ENCODE measurements around the gene CFAP92. TPM values are rescaled to one million over a fixed set of nuclear protein-coding genes. Genes with fewer than 3 reads are reported as not detected.

The CFAP92 gene
- total and polyA plus RNA-seq, 10 donors, result 0.29 to 3.1 (median 1.3) TPM

- H3K27ac ChIP-seq, result no peak overlapping the region
- DNase-seq, result no peak
- intact Hi-C loops (cut with DNase I; ENCODE audit: low total_unique reads), result no loop called here
- no peaks in the 10 kb centered on the region for H3K4me1 ChIP-seq
- no peak overlapping the region for H3K4me3 ChIP-seq
- H3K36me3 ChIP-seq, result peaks cover 0 to 100% (median 90%) of the 10 kb centered on the region in 6 donors
- 89 to 98% (median 94%) methylated on average over 5 to 7 of the region's 7 CpGs for WGBS, 5 donors
- H3K27me3 ChIP-seq (replicated peaks in 1 of 7), result no peaks in the 10 kb centered on the region
- TF ChIP-seq CTCF (IDR thresholded peaks at IDR 0.05 in 8 of 11, conservative IDR thresholded peaks at IDR 0.05 in 3 of 11) (no peak), POLR2A (IDR thresholded peaks at IDR 0.05) (no peak)
- H3K9me3 ChIP-seq, result no peaks in the 10 kb centered on the region
Observed at GRCh38 chr3:128911911-128912310, 82.0 kb downstream of the CFAP92 start.

- 92 to 97% (median 95%) methylated on average over 8 to 13 of the region's 13 CpGs for WGBS, 5 donors
- no peak for DNase-seq
Observed at GRCh38 chr3:128910006-128910405, 83.9 kb downstream of the CFAP92 start.

GRCh38 chr3:128908951-128909350 is 84.9 kb downstream of the CFAP92 start:
- TF ChIP-seq CTCF (IDR thresholded peaks at IDR 0.05 in 8 of 11, conservative IDR thresholded peaks at IDR 0.05 in 3 of 11), result no peak
- H3K4me3 ChIP-seq, result no peak overlapping the region
- H3K9me3 ChIP-seq, result no peaks in the 10 kb centered on the region
- H3K4me1 ChIP-seq, result no peaks in the 10 kb centered on the region
- no peak for DNase-seq
- H3K36me3 ChIP-seq, result peaks cover 0 to 100% (median 98%) of the 10 kb centered on the region in 6 donors
- no peak overlapping the region for H3K27ac ChIP-seq
- H3K27me3 ChIP-seq (replicated peaks in 1 of 7), result no peaks in the 10 kb centered on the region
- WGBS, 5 donors, result 91 to 97% (median 95%) methylated on average over 4 to 6 of the region's 6 CpGs
- intact Hi-C loops (cut with DNase I; ENCODE audit: low total_unique reads), result no loop called here

More at GRCh38 chr3:128910006-128910405, 83.9 kb downstream of the CFAP92 start:
- intact Hi-C loops (cut with DNase I; ENCODE audit: low total_unique reads), result no loop called here
- Histone ChIP-seq H3K4me1 (no peaks in the 10 kb centered on the region), H3K27ac (no peak overlapping the region), H3K9me3 (no peaks in the 10 kb centered on the region), H3K27me3 (replicated peaks in 1 of 7) (no peaks in the 10 kb centered on the region), H3K36me3 (peaks cover 0 to 100% (median 98%) of the 10 kb centered on the region in 6 donors), H3K4me3 (no peak overlapping the region)
- TF ChIP-seq POLR2A (IDR thresholded peaks at IDR 0.05) (no peak), POLR2AphosphoS5 (IDR thresholded peaks at IDR 0.05) (peak in 1 of 3 donors; percentile 44), CTCF (IDR thresholded peaks at IDR 0.05 in 8 of 11, conservative IDR thresholded peaks at IDR 0.05 in 3 of 11) (no peak)

GRCh38 chr3:128907706-128908445 is 86.0 kb downstream of the CFAP92 start:
- H3K9me3 ChIP-seq, result no peaks in the 10 kb centered on the region
- WGBS, 5 donors, result 94 to 97% (median 95%) methylated on average over 10 to 15 of the region's 15 CpGs
- TF ChIP-seq CTCF (IDR thresholded peaks at IDR 0.05 in 8 of 11, conservative IDR thresholded peaks at IDR 0.05 in 3 of 11) (no peak), POLR2AphosphoS5 (IDR thresholded peaks at IDR 0.05) (no peak), POLR2A (IDR thresholded peaks at IDR 0.05) (no peak)
- H3K4me3 ChIP-seq, result no peak overlapping the region
- no peak overlapping the region for H3K27ac ChIP-seq
- no peak for DNase-seq
- intact Hi-C loops (cut with DNase I; ENCODE audit: low total_unique reads), result no loop called here
- H3K27me3 ChIP-seq (replicated peaks in 1 of 7), result no peaks in the 10 kb centered on the region
- no peaks in the 10 kb centered on the region for H3K4me1 ChIP-seq
- H3K36me3 ChIP-seq, result peaks cover 0 to 100% (median 98%) of the 10 kb centered on the region in 6 donors

Measured in spleen (tissue), 11 donors.